GM21576 (cell line): ENCODE measurements around the gene ABLIM3.
"Not testable (repeated sequence)": the region's sequence is repeated elsewhere in the genome, so short reads cannot be mapped to it uniquely, and the experiment has no call there.

Source experiments
- ATAC-seq: cut with Tn5 transposase; IDR thresholded peaks from one replicate; pipeline ENCODE4 v1.9.1; 2021; ENCODE audit warnings: mild to moderate bottlenecking, moderate library complexity; ENCODE audit not compliant: unreplicated experiment

ABLIM3 gene

DNA sequence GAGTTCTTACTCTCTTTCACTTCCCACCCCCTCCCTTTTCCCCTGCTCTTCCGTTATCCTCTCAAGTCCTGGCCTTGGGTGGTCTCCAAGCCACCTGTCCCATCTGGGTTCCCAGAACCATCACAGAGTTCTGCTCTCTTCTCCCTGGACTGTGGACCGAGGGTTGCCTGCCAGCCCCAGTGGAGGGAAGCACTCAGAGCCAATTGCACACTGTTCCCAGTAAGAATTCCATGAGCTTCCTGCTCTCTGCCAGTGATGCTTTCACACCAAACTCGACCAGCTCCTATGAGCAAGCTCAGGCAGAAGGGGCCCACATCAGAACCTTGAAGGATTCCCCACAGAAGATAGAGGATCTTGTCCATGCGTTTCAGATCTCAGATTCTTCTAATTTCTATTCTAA lies 110.3 kb downstream of the ABLIM3 start:
- ATAC-seq = no peak

DNA sequence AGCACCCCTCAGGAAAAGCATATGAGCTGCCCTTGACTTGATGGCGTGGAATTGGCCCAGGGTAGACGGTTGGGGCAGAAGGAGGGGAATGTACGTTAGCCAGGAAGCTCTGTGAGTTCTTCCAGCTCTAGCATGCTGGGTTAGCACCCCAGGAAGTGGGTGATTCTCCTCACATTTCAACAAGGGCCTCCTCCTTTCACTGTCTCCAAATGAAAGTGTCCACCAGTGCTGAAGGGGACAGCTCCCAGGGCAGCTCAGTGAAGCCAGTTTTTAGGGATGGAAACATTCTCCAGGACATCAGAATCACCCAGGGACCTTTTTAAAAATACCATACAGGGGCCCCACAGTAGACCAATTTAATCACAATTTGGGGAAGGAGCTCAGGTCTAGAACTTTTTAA lies 113.2 kb downstream of the ABLIM3 start:
- ATAC-seq = no peak

GRCh38 chr5:149256451-149256850 lies 115.2 kb downstream of the ABLIM3 start:
- ATAC-seq = no peak

DNA sequence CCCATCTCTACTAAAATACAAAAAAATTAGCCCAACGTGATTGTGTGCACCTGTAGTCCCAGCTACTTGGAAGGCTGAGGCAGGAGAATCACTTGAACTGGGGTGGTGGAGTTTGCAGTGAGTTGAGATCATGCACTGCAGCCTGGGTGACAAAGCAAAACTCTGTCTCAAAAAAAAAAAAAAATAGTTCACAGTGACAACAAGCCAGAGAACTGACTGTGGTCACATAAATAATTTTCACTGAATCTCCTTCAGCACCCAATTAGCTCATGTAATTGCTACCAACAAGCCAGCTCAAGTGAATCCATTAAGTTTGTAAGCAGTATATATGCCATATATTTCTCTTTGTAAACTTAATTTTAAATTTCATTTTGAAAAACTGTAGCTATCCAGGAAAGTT lies 115.8 kb downstream of the ABLIM3 start:
- ATAC-seq = no peak

DNA sequence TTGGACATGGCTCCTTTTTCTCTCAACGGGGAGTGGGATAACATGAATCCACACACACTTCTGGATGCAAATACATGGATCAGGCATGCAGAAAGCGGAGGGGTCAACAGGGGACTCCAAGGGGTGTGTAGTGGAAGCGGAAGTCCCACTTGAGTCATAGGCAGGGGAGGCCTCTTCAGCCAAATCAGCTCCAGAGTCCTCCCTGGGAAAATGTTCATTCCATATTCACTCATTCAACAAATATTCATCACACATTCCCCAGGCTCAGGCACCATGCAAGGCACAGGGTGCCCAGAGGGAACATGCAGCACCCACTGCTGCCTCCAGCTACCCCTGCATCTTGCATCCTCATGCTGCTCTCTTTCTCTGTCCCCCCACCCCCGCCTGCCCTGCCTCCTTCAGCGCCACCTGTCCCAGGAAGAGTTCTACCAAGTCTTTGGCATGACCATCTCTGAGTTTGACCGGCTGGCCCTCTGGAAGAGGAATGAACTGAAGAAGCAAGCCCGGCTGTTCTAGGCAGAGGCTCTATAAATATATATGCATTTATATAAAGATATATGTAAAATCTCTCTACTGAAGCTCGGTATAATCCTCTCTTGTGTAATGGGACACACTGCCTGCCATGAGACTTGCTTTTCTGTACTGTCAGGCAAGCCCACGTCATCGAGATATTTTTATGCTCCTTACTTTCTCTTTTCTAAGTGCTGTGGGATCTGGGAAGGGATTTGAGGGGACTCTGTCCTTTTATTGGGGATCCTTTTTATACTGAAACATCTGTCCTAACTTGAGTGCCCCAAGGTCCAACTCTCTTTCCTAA lies 116.8 kb downstream of the ABLIM3 start:
- no peak for ATAC-seq

DNA sequence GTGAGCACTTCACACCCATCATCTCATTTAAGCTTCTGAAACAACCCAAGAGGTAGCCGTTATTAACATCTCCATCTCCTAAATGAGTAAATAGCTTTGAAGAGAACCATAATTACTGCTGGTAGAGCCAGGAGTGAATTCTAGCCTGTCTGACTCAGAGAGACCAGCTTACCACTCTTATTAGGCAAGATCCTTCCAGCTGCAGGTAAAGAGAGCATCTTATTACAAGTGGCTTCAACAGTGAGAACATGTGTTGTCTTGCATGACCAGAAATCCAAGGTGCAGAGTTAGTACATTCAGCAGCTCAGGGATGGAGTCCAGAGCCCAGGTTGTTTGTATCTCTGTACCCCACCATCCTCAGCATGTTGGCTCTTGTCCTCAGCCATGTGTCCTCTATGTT lies 119.5 kb downstream of the ABLIM3 start:
- ATAC-seq = no peak

DNA sequence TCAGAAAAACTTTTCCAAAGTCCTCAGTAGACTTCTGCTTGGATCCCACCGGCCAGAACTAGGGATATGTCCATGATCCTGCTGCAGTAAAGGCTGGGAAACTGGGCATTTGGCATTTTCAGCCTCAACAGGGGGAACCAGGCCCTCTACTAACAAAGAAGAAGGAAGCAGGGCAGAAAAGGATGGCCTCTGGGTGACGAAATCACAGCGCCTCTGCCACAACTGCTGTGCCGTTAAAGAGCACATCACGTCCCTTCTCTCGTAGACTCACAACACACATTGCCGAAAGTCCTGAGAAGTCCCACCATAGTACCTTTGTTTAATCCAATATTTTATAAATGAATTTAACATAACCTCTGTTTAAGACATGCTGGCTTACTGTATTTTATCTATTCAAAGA lies 120.0 kb downstream of the ABLIM3 start:
- ATAC-seq = no peak

- ATAC-seq = no peak
These were observed 121.0 kb downstream of the ABLIM3 start for GRCh38 chr5:149262315-149262714.

DNA sequence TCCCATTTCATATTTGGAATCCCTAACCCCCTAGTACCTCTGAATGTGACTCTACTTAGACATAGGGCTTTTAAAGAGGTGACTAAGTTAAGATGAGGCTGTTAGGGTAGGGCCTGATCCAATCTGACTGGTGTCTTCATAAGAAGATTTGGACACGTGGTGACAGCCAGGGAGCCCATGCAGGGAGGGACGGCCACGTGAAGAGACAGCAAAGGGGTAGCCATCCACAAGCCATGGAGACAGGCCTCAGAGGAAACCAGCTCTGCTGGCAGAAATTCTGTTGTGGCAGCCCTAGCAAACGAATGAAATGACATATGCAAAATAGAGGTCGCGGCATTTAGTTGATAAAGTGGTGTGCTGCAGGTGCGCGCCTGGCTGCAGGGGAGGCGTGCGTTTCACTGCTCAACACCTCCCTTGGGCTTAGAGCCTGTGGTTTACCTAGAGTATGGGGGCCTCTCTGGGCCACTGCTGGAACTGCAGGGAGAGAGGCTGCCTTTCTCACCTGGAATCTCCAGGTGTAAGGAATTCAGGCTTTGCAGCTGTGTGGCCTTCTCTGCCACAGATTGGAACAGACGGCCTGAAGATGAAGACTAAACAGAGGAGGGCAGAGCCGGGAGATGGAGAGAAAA lies 123.3 kb downstream of the ABLIM3 start:
- peak; percentile 83 for ATAC-seq

GRCh38 chr5:149265068-149265465 lies 123.8 kb downstream of the ABLIM3 start:
- no peak for ATAC-seq

GRCh38 chr5:149265597-149265996 lies 124.3 kb downstream of the ABLIM3 start:
- no peak for ATAC-seq

- no peak for ATAC-seq
These were observed 126.1 kb downstream of the ABLIM3 start for GRCh38 chr5:149267241-149267973.

GRCh38 chr5:149268928-149269557 lies 127.8 kb downstream of the ABLIM3 start:
- no peak for ATAC-seq

GRCh38 chr5:149271195-149271715 lies 130.0 kb downstream of the ABLIM3 start:
- ATAC-seq = no peak

DNA sequence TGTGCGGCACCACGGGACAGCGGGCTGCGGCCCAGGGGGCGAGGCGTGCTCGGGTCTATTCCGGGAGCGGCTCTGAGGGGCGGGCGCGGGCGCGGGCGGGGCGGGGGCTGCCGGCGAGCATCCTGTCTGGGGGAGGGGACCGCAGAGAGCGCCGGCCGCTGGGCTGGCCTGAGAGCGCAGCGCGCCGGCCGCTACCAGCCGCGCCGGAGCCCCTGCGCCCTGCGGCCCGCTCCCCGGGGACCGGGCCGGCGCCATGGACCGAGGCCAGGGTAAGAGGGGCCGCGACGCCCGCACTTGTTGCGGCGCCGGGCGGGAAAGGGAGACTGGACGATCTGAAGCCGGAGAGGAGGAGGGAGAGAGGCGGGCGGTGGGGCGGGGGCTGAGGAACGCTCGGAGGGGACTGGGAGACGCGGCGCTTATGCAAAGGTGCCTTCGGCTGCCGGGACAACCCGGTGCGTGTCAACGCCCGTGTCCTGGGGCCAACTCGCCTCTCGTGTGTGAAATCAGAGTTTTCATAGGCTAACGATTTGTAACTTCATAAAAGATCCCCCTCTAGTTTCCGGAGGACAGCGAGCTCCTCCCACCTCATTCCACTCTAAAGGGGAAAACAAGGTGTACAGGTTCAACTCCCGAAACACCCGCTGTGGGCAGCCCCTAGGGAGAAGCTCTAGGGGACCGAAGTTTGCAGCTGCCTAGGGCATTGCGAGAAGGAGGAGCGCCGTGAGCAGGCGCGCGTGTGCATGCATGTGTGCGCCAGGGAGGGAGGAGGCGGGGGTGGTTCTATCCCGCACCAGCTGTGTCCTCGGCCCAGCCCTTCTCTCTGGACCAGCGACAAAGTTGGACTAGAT lies 130.6 kb downstream of the ABLIM3 start, which contains the start of gene AFAP1L1:
Gene AFAP1L1 (plus strand): TSS at position 144 of the 848 bp plus-strand sequence. CDS start 110 bp downstream, at position 254.
- ATAC-seq = no peak

DNA sequence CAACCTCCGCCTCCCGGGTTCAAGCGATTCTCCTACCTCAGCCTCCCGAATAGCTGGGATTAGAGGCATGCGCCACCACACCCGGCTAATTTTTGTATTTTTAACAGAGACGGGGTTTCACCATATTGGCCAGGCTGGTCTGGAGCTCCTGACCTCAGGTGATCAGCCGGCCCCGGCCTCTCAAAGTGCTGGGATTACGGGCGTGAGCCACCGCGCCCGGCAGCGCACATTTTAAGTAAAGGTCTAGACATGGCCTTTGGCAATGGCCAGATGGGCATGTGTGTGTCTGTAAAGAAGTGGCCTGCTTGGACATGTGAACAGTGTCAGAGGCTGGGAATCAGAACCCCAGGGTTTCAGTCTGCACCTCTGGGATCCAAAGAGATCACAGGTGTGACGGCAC lies 131.5 kb downstream of the ABLIM3 start:
- not testable (repeated sequence) for ATAC-seq

GRCh38 chr5:149273237-149273636 lies 131.9 kb downstream of the ABLIM3 start:
- ATAC-seq = no peak

GRCh38 chr5:149273950-149274349 lies 132.7 kb downstream of the ABLIM3 start:
- ATAC-seq = no peak

DNA sequence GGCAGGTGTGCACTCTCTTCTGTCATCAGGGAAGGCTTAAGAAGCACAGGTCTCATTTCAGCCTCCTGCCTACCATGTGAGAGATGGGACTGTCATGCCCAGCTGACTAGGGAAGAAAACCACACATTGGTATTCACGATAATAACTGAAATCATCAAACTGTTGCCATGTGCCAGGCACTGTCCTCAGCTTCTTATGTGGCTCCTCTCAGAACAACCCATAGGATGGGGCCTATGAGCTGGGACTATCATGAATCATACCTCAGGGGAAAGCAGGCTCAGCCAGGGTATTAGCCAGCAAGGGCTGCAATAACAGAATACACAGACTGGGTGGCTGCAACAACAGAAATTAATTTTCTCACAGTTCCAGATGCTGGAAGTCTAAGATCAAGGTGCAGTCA lies 133.6 kb downstream of the ABLIM3 start:
- no peak for ATAC-seq

DNA sequence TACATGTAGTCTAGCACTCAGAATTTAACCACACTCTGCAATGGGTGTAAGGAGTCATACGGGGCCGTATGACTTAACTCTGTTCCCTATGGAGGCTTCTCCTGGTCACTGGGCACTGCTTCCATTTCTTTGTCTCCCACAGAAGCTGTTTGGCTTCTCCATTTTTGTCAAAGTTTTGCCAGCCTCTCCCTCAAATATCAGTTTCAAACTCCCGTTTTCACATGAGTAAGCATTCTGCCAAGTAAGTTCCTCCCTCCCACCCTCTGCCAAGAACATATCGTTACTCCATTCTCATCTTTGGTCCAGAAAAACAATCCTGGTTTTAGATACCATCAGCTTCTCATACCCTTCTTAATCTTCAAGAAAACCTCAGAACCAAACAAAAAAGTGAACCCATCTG lies 136.5 kb downstream of the ABLIM3 start:
- no peak for ATAC-seq
